Stimulated activated CD8-positive, alpha-beta memory T cell treated with anti-CD3 and anti-CD28 coated beads, Interleukin-12 subunit alpha, Interleukin-12 subunit beta, amount 100 ng/mL, for 24 hours (primary cell): Measurements from ENCODE around the gene FUZ.
"Not testable (repeated sequence)": the region's sequence is repeated elsewhere in the genome, so short reads cannot be mapped to it uniquely, and the experiment has no call there.

Experiments
- DNase-seq: peaks from one replicate; pipeline ENCODE4 v3.0.0-alpha.2; 2020; ENCODE audit errors: extremely low read depth

Gene FUZ

DNA sequence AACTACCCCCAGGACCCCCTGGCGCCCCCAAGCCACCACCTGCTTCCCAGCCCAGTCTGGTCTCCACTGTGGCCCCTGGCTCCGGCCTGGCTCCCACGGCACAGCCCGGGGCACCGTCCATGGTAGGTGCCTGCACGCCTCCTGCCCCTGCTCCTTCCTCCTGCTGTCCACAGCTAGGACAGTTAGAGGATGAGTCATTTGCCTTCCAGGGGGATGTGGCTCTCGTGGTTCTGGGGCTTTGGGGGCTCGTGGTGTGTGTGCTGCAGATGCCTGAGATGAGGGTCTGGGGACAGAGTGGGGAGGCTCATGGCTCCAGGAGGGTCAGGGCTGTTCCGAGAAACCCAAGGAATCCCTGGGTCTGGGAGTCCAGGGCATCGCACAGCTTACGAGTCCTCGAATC is 17.7 kb upstream of the FUZ start:
- DNase-seq: no peak

GRCh38 chr19:49829721-49830120 is 16.6 kb upstream of the FUZ start:
- no peak for DNase-seq

DNA sequence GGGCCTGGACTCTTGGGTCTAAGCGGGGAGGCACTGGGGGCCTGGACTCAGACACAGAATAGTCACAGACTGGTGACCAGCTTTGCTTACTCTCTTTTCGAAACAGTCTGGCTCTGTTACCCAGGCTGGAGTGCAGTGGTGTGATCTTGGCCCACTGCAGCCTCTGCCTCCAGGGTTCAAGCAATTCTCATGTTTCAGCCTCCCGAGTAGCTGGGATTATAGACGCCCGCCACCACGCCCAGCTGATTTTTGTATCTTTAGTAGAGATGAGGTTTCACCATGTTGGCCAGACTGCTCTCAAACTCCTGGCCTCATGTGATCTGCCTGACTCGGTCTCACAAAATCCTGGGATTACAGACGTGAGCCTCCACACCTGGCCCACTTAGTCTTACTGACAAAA is 16.1 kb upstream of the FUZ start:
- DNase-seq: no peak

DNA sequence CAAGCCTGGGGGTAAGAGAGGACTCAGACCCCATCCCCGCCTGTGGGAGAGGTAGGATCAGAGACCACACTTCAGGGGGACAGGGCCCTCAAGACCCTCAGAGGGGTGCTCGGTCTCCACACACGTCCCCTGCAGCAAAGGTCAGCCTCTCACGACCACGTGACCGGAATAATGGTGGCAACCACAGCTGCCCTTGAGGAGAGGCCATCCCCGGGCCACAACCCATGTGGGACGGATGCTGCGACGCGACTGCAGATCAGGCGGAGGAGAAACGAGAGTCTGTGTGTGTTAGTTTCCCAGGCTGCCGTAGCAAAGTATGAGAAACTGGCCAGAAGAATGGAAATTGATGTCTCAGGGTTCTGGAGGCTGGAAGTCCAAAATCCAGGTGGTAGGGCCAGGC is 13.9 kb upstream of the FUZ start:
- no peak for DNase-seq

DNA sequence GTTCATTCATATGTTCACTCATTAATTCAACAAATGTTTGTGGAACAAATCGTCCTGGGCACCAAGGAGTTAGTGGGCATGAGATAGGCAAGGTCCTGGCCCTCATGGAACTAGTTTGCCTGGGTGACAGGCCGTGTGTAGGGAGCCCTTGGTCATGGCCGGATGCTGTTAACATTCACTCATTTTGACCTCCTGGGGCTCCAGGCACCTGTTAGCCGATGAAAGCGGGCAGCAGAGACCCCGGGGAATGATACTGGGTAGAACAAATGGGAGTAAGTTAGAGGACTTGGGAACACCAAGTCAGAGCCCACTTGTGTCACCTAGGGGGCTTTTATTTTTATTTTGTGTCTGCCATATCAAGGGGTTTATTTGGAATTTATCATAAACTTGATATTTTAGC is 11.6 kb upstream of the FUZ start:
- DNase-seq: no peak

GRCh38 chr19:49823472-49823871 is 10.4 kb upstream of the FUZ start:
- DNase-seq: no peak

DNA sequence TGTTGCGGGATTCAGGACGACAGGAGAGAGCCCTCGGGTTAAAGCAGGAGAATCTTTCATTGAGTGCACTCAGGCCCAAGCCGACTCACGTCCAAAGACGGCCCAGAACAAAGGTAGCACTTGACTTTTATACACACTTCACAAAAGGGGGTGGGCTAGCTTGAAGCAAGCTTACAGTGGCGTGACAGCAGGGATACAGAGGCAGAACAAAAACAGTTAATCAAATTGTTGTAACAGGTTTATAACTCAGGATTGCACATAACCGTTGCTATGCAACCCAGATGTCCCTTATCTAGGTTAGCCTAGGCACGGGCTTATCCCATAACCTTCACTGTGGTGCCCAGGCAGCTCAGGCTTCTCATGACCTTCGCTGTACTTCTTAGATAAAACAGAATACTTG is 7.0 kb upstream of the FUZ start:
- no peak for DNase-seq

- DNase-seq: not testable (repeated sequence)
Measured at GRCh38 chr19:49819452-49820115, 6.5 kb upstream of the FUZ start.

DNA sequence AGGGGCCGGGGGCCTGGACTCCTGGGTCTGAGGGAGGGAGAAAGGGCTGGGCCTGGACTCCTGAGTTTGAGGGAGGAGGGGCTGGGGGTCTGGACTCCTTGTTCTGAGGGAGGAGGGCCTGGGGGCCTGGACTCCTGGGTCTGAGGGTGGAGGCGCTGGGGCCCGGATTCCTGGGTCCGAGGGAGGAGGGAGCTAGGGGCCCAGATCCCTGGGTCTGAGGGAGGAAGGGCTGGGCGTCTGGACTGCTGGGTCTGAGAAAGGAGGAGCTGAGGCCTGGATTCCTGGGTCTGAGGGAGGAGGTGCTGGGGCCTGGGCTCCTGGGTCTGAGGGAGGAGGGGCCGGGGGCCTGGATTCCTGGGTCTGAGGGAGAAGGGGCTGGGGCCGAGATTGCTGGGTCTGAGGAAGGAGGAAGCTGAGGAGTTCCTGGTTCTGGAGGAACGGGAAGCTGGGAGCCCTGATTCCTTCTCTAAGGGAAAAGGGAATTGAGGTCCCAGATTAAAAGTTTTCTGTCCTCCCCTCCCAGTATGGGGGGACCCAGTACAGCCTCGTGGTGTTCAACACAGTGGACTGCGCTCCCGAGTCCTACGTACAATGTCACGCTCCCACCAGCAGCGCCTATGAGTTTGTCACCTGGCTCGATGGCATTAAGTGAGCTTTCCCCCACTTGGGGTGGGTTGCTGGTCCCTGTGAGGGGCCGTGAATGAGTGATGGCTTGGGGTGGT is 5.7 kb upstream of the FUZ start:
- DNase-seq: no peak

GRCh38 chr19:49817964-49818648 is 5.0 kb upstream of the FUZ start, which contains the start of gene MED25:
Gene MED25, plus strand, starts transcription at chr19:49818289. Its CDS starts 53 bp downstream, at chr19:49818342.
- peak; percentile 69 for DNase-seq

- no peak for DNase-seq
Measured at GRCh38 chr19:49816590-49816989, 3.5 kb upstream of the FUZ start.

DNA sequence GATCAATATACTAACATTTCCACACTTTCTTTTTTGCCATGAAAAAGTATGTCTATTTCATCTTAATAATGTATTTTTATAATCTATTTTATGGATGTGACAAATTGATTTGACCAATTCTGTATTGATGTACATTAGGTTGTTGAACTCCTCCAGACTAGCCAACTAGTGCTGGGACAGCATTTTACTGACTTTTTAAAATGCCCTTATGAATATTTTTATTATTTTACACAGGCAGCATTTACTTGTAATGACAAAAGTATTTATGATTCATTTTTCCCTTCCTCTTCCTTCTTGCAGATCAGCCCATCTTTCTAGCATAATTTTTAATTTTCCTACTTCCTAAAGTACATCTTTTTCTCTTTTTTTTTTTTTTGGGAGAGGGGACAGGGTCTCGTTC is 918 bp upstream of the FUZ start:
- DNase-seq: no peak

- DNase-seq: no peak
Measured at GRCh38 chr19:49812452-49812996, 568 bp downstream of the FUZ start.

DNA sequence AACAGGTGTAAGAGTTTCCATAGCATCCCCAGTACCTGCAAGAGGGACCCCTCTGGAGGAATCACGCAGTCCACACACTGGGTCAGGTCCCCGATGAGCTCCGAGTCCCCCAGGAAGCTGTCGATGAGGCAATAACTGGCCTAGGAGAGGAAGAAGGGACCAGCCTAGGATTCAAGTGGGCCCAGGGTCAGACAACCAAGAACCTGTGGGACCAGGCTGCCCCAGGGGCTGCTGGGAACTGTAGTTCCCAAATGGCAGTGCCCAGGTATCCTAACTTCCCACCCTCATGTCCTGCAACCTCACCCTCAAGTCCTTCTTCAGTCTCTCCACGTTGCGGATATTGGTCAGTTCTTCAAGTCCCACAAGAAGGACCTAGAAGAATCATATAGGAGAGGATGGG is 1.8 kb downstream of the FUZ start:
- DNase-seq: no peak

DNA sequence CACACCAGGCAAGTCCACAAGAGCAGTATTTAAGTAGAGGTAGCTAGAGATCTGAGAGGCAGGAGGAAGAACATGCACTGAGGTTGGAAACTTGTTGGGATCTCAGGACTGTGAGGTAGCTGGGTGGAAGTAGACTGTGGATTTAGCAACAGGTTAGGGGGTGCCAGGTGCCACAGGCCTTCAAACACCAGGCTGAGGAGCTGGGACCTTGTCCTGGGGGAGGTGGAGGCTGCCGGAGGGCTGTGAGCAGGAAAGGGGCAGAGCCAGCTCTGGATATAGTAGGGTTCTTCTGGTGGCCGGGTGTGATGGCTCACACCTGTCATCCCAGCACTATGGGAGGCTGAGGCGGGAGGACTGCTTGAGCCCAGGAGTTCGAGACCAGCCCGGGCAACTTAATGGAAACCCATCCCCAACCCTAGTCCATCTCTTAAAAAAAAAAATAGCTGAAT is 3.1 kb downstream of the FUZ start:
- no peak for DNase-seq

DNA sequence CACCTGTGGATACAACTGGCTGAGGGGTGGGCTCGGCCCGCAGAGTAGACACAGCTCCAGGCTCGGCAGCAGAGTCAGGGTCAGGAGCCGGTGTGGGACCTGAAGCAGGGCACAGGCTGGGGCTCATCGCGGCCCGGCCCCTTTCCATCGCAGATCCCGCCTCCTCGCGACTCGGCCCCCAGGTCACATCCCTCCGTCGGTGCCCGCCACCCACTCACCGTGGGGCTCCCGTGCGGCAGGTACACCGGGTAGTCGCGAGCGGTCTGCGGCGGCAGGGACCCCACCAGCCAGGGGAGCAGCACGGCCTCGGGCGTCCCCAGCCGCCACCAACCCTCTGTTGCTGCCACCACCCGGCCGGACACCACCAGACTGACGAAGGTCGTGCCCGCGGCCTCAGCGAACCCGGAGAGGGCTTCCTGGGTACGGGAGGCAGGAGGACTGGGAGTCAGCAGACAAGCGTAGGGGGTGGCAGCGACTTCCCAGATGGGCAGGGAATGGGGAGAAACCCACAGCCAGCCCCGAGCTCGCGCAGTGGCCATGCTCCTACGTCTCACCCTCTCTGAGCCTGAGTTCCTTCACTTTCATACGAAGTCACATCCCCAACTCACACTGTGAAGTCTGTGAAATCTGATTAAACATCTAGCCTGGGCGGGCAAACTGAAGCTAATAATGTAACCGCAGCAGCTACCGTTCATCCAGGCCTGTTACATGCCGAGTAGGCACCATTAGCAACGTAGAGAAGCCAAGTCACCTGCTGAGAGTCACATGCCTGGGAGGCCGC is 3.7 kb downstream of the FUZ start:
- no peak for DNase-seq

GRCh38 chr19:49808711-49809159 is 4.4 kb downstream of the FUZ start:
- DNase-seq: peak; percentile 63

DNA sequence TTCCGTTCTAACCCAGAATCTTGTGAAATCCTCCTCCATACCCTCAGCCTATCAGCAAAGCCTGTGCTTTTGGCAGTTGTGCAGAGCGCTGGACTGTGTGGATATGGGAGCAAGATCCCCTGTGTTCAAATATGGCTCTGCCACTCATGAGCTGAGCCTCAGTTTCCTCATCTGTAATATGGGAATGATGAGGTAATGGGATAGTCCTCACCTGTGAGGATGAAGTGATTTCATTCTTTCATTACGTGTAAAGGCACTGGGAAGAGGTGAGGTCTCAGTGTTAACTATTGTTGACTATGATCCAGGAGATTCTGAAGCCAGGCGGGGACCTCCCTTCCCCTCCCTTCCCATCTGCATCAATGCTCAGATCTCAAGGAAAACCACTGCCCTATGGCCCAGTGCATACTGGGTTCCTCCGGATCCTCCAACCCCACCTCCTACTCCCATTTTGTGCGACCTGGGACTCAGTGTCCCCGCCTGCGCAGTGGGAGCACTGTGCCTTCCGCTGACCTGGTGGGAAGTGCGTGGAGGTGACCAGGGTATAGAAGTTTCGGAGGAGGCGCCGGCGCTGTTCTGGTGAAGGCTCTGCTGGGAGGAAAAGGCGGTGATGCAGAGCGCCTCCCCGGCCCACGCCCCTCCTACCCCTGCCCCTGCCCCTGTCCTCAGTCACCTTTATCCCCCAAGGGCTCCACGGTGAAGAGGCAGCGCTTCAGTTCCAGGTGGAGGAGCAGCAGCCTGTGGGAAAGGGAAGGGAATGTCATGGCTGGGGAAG is 5.0 kb downstream of the FUZ start:
- no peak for DNase-seq

DNA sequence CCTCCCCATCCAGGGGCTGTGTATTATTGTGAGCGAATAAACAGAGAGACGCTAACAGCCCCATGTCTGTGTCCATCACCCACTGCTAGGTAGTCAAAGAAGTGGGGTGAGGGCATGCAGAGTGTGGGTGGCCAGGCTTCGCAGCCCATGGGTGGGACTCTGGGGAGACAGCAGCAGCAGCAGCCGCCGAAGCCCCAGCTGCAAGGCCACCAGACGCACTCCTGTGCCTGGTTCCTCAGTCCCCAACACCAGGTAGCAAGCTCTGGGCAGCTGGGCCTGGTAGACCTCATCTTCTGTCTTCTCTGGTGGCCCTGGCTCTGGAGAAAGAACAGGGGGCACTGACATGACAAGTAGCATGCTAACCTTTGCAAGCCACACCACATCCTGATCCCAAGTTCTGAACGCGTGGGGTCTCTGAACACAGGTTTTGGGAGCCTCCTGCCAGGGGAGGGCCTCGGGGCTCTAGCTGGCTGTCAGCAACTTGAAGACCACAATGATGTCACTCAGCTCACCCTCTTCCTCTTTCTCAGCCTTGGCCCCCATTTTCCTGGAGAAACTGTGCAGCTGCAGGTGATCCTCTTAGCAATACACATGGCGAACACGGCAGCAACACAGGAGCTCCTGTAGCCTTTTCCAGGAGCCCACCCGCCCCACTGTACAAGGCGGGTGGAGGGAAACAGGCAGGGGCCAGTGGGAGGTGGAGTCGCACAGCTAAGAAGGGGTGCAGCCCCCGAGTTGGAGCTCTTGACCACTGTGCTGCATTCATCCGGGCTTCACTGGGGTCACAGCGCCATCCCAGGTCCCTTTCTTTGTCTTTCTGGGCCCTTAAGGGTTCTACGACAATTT is 5.8 kb downstream of the FUZ start:
- no peak for DNase-seq

- DNase-seq: no peak
Measured at GRCh38 chr19:49806620-49806959, 6.5 kb downstream of the FUZ start.
